Measurements from ENCODE around the gene ANP32A. TPM values are rescaled to one million over a fixed set of nuclear protein-coding genes. Genes with fewer than 3 reads are reported as not detected.
A peak's percentile ranks its signal among the peaks of the same experiment; 100 is the strongest.

ANP32A gene
- total RNA-seq, 3 donors from 2014 or later: 260 to 273 (median 263) TPM

DNA sequence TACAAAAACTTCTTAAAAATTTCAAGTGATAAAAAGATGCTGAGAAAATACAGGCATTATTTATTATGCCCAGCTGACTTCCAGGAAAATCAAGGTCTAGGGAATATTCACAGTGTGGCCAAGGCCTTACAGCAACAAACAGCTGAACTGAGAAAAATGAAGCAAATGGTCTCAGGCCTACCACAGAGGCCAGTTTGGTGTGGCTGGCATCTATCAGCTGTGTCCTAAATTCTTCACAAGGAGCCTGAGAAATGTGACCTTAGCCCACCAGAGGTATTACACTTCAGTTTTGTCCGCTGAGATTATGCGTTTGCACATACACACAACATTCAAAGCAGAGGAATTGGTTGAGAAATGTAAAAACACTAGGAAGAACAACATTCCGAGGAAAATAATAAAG is 77.4 kb downstream of the ANP32A start:
- H3K9me3 Mint-ChIP-seq: no peaks in the 10 kb centered on the region
- no peak overlapping the region for H3K4me3 Mint-ChIP-seq
- H3K36me3 Mint-ChIP-seq (ENCODE audit: insufficient read depth): no peaks in the 10 kb centered on the region
- DNase-seq (no peak), ATAC-seq (no peak)
- no peaks in the 10 kb centered on the region for H3K4me1 Mint-ChIP-seq (ENCODE audit: low read depth)
- H3K27me3 Mint-ChIP-seq (ENCODE audit: low read depth): peaks cover 2% of the 10 kb centered on the region

DNA sequence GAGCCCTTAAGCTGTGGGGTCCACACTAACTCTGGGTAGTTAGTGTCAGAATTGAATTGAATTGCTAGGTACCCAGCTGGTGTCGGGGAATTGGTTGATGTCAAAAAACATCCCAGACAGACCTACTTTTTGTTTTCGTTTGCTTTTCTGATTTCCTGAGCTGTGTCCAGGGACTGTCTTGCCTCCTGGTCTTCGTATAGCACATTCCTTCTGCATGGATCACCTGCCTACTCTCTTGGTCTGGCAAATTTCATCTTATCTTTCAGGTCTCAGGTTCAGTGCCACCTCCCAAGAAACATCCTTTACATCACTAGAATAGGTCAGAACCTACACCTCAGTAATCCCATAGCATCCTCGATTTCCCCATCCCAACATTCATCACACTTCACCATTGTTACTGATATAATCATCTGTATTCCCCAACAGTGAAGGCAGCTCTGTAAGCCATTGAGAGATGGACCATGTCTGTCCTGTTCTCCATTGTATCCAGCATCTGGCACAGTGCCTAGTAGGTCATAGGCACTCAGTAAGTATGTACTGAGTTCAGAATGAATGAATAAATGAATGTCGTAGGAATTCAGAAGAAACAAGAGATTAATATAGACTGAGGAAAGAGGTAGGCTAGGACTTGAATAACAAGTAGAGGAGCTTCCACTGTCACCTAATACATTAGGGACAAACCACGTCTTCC is 81.2 kb downstream of the ANP32A start:
- no peak for ATAC-seq
- H3K36me3 Mint-ChIP-seq (ENCODE audit: insufficient read depth): no peaks in the 10 kb centered on the region

DNA sequence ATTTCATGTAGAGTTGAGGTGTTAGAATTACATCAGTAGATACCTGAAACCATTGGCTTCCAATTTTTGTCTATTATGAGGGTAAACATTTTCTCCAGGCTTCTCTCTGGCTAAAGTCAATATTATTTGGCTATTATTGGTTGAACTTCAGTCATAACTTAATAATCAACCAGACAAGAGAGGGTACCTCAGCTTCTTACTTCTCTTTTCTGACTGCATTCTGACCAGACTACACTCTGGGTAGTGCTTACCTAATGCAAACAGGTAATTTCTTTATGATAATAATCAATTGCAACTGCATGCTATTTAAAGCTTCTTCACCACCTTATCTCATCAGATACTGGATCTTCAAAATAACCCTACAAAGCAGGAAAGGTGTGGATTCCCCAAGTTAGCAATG is 85.1 kb downstream of the ANP32A start:
- no peaks in the 10 kb centered on the region for H3K27me3 Mint-ChIP-seq (ENCODE audit: low read depth)
- no peaks in the 10 kb centered on the region for H3K36me3 Mint-ChIP-seq (ENCODE audit: insufficient read depth)
- no peak for ATAC-seq
- no peaks in the 10 kb centered on the region for H3K9me3 Mint-ChIP-seq
- DNase-seq: no peak
- no peak overlapping the region for H3K4me3 Mint-ChIP-seq
- peaks cover 7% of the 10 kb centered on the region for H3K4me1 Mint-ChIP-seq (ENCODE audit: low read depth)

More for the DNA sequence above, 81.2 kb downstream of the ANP32A start:
- Mint-ChIP-seq H3K9me3 (no peaks in the 10 kb centered on the region), H3K4me1 (ENCODE audit: low read depth) (peaks cover 3% of the 10 kb centered on the region), H3K27me3 (ENCODE audit: low read depth) (peaks cover 2% of the 10 kb centered on the region), H3K4me3 (no peak overlapping the region)
- no peak for DNase-seq

DNA sequence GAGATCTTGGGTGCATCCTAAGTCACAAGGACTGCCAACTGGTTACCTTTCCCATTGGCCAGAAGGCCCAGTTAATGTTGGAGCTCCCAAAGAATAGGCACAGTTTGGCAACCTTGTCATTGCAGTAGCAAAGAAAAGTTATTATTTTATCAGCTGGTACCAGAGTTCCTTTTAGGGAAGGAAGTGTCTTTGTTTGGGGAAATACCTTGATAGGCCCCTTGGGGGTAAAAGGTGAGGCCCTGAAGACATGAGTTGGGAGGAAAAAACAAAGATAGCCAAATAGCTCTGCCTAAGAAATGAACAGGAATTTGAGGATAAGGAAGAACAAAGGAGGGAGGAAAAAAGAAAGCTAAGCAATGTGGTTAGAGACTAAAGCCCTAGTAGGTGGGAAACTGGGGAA is 85.8 kb downstream of the ANP32A start:
- no peak for DNase-seq

DNA sequence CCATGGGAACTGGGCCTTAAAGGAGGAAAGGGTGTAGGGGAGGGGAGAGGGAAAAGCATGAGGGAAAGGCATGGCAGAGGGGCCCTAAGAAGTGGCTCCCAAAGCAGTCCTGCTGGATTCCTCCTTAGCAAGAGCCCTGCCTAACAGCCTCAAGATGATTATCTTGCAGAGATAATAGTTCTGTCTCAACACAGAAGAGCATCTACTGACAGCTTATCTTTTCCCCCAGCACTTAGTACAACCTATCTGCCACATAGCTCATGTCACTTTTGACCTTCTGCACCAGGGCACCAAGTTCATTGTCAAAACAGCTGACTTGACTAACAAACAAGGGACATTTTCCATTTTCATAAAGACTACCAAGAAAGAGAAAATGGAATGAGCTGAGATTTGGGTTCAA is 86.3 kb downstream of the ANP32A start:
- Mint-ChIP-seq H3K4me1 (ENCODE audit: low read depth) (peaks cover 7% of the 10 kb centered on the region), H3K27me3 (ENCODE audit: low read depth) (no peaks in the 10 kb centered on the region), H3K36me3 (ENCODE audit: insufficient read depth) (no peaks in the 10 kb centered on the region), H3K9me3 (no peaks in the 10 kb centered on the region), H3K4me3 (no peak overlapping the region)
- ATAC-seq (no peak), DNase-seq (no peak)

More for the DNA sequence above, 85.8 kb downstream of the ANP32A start:
- no peak for ATAC-seq
- no peaks in the 10 kb centered on the region for H3K36me3 Mint-ChIP-seq (ENCODE audit: insufficient read depth)
- H3K4me1 Mint-ChIP-seq (ENCODE audit: low read depth): peaks cover 7% of the 10 kb centered on the region
- H3K4me3 Mint-ChIP-seq: no peak overlapping the region
- no peaks in the 10 kb centered on the region for H3K27me3 Mint-ChIP-seq (ENCODE audit: low read depth)
- no peaks in the 10 kb centered on the region for H3K9me3 Mint-ChIP-seq

DNA sequence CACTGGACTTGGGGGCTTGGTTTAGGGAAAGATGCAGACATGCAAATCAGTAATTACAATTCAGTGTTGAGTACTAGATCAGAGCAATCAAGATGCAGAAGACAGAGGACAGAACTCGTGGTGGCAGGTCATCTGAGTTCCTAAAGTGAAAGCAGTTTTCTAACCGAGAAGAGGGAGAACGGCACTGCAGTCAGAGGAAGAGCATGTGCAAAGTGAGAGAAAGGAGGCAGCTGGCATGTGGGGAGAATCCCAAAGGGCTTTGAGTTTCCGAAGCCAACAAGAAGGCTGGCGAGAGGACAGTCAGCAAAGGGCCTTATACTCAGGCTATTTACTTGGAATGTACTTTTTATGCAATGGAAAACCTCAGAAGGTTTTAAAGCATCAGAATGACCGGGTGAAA is 87.0 kb downstream of the ANP32A start:
- no peaks in the 10 kb centered on the region for H3K9me3 Mint-ChIP-seq
- no peak overlapping the region for H3K4me3 Mint-ChIP-seq
- H3K27me3 Mint-ChIP-seq (ENCODE audit: low read depth): no peaks in the 10 kb centered on the region
- peaks cover 7% of the 10 kb centered on the region for H3K4me1 Mint-ChIP-seq (ENCODE audit: low read depth)
- DNase-seq: no peak
- no peak for ATAC-seq
- no peaks in the 10 kb centered on the region for H3K36me3 Mint-ChIP-seq (ENCODE audit: insufficient read depth)

DNA sequence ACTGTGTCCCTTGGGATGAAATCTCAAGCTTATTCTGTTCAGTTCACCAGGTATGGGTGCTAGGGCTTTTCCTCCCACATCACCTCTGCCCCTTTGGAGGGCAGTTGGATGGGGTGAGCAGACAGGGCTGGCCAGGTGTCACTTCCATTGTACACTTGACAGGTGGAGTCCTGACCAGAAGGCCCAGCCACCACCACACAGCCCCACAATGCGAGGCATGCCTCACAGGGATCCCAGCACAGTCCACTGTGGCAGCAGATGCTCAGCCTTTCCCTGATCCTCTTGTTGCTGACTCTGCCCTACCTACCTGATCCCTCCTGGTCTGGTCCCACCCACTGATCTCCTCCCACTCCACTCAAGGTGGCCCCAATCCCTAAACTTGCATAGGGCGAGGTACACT is 88.2 kb downstream of the ANP32A start:
- Mint-ChIP-seq H3K27me3 (ENCODE audit: low read depth) (no peaks in the 10 kb centered on the region), H3K36me3 (ENCODE audit: insufficient read depth) (no peaks in the 10 kb centered on the region), H3K4me3 (no peak overlapping the region), H3K9me3 (no peaks in the 10 kb centered on the region), H3K4me1 (ENCODE audit: low read depth) (peaks cover 7% of the 10 kb centered on the region)
- no peak for DNase-seq
- ATAC-seq: no peak

DNA sequence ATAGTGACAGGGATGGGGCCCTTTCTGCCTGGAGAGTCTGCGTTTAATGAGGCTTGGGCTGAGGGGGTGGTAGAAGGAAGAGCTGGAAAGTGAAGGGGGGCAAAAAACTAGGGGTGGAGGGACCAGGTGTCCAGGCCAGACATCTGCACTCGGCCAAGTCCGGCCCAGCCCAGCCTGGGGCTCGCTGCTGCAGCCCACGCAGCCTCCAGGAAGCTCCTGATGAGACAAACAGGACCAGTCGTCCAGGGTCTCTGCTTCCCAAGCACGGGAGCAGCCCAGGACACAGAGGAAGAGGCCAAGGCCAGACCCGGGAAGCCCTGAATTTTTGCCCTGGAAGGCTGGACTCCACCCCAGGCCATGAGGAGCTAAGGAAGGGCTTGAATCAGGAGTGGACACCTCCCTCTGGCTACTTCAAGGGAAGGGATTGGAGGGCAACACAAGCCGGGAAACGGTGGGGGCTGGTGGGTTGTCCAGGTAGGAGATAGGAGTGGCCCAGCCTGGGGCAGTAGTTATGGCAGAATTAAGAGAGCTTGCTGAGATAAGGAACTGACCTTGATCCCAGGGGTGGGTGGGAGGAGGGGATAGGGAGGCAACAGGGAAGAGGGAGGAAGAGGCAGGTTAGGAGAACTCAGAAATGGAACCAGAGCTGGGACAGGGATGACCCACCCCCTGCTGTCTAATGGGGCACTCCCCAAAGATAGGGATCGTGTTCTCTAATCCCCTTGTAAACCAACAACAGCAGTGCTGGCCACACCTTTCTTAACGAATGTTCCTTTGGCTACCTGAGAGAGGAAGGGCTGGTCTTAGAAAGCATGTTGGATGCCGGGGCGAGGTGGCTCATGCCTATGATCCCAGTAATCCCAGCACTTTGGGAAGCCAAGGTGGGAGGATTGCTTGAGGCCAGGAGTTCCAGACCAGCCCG is 89.5 kb downstream of the ANP32A start:
- peaks cover 7% of the 10 kb centered on the region for H3K4me1 Mint-ChIP-seq (ENCODE audit: low read depth)
- ATAC-seq (no peak), DNase-seq (no peak)
- H3K27me3 Mint-ChIP-seq (ENCODE audit: low read depth): peaks cover 2% of the 10 kb centered on the region
- H3K36me3 Mint-ChIP-seq (ENCODE audit: insufficient read depth): no peaks in the 10 kb centered on the region
- H3K9me3 Mint-ChIP-seq: no peaks in the 10 kb centered on the region
- H3K4me3 Mint-ChIP-seq: no peak overlapping the region

DNA sequence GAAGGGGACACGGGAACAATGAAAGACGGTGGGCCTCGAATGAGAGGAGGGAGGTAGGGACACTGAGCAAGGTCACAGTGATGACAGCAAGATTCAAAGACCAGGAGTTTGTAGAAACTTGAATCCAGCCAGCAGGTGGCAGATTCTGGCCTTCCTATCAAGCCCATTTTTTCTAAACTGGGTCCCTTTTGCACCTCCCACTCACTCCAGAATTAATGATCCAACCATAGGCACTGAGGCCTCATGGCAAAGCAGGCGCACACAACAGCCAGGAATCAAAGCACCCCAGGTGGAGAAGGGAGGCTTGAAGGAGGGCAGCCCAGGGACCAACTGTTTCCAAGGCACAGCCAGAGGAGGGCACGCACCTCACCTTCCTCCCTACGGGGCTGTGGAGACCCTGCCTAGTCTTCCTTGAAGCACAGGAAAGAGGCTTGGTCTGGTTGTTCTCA is 90.2 kb downstream of the ANP32A start:
- H3K27me3 Mint-ChIP-seq (ENCODE audit: low read depth): peaks cover 6% of the 10 kb centered on the region
- H3K36me3 Mint-ChIP-seq (ENCODE audit: insufficient read depth): no peaks in the 10 kb centered on the region
- H3K9me3 Mint-ChIP-seq: no peaks in the 10 kb centered on the region
- H3K4me3 Mint-ChIP-seq: no peak overlapping the region
- peaks cover 7% of the 10 kb centered on the region for H3K4me1 Mint-ChIP-seq (ENCODE audit: low read depth)
- no peak for DNase-seq
- ATAC-seq: peak in 1 of 2 donors; percentile 37

DNA sequence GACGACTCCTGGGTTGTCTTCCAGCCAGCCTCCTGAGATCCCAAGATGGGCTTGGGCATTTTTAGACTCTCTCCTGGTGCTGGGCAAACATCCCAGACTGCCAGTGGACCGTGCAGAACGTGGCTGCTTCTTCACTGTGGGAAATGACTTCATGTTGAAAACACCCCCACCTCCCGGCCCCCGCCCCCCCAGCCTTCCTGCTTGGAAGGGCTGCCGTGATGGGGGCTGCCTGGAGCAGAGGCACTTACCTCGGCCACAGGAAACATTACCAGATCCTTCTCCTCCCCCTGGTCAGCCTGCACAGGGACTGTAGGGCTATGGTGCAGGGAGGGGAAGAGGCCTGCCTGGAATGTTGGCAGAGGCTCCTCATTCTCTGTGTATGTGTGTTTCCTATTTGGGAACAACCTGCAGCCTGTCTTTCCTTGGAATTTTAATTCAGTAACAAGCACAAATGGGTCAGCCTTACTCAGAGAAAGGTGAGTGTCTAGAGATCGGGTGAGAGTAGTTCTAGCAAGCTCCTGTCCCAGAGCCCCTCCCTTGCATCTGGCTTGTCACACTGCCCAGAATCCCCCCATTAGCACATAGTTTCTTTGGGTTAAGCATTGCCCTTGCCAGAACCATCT is 90.8 kb downstream of the ANP32A start:
- no peak for ATAC-seq
- no peaks in the 10 kb centered on the region for H3K36me3 Mint-ChIP-seq (ENCODE audit: insufficient read depth)
- peaks cover 6% of the 10 kb centered on the region for H3K27me3 Mint-ChIP-seq (ENCODE audit: low read depth)
- DNase-seq: no peak
- peaks cover 5% of the 10 kb centered on the region for H3K4me1 Mint-ChIP-seq (ENCODE audit: low read depth)
- no peaks in the 10 kb centered on the region for H3K9me3 Mint-ChIP-seq
- H3K4me3 Mint-ChIP-seq: no peak overlapping the region

Other genes with a start within 250 kb of the ANP32A start
- under 1 TPM; 0.08 TPM for gene CORO2B, start 241.9 kb downstream of the ANP32A start, total RNA-seq
- gene SPESP1, start 109.6 kb upstream of the ANP32A start, total RNA-seq: under 1 TPM; 0.22 to 0.76 (median 0.45) TPM
- not detected for gene NOX5, start 193.8 kb upstream of the ANP32A start, total RNA-seq